ENCODE results near the gene PRKAG2.

GRCh38 chr7:151806952-151807775 lies 69.8 kb downstream of the PRKAG2 start:
- TF ChIP-seq POLR2AphosphoS5 (IDR thresholded peaks at IDR 0.05): no peak
- TF ChIP-seq, protein P1, sequence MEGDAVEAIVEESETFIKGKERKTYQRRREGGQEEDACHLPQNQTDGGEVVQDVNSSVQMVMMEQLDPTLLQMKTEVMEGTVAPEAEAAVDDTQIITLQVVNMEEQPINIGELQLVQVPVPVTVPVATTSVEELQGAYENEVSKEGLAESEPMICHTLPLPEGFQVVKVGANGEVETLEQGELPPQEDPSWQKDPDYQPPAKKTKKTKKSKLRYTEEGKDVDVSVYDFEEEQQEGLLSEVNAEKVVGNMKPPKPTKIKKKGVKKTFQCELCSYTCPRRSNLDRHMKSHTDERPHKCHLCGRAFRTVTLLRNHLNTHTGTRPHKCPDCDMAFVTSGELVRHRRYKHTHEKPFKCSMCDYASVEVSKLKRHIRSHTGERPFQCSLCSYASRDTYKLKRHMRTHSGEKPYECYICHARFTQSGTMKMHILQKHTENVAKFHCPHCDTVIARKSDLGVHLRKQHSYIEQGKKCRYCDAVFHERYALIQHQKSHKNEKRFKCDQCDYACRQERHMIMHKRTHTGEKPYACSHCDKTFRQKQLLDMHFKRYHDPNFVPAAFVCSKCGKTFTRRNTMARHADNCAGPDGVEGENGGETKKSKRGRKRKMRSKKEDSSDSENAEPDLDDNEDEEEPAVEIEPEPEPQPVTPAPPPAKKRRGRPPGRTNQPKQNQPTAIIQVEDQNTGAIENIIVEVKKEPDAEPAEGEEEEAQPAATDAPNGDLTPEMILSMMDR (IDR thresholded peaks at IDR 0.05): no peak
